Panc1 (cell line): ENCODE measurements around the gene TMEM203.

ENCODE experiments used
- CTCF ChIP-seq: fragments of 450-650 bp; IDR thresholded peaks from 2 replicates; pipeline ENCODE4 v1.5.1; 2017; ENCODE audit warnings: mild to moderate bottlenecking
- POLR2AphosphoS5 ChIP-seq: IDR thresholded peaks from 2 replicates; pipeline ENCODE4 v1.6.1; 2012; ENCODE audit warnings: mild to moderate bottlenecking, low read depth, low read length, moderate library complexity
- REST ChIP-seq, 2 experiments: IDR thresholded peaks; 2 replicates each; pipeline ENCODE4 v1.6.1; 2011 to 2012; ENCODE audit warnings: low read depth in 2 of 2, control low read depth in 1 of 2, low read length in 1 of 2, mild to moderate bottlenecking in 1 of 2, moderate library complexity in 1 of 2; ENCODE audit not compliant: insufficient read depth in 1 of 2

GRCh38 chr9:137170486-137171148 lies 34.8 kb downstream of the TMEM203 start:
- TF ChIP-seq CTCF (no peak), POLR2AphosphoS5 (no peak), REST (IDR thresholded peaks at IDR 0.05; ENCODE audit: insufficient read depth in 1 of 2, low read depth in 2 of 2, low read length in 1 of 2) (no peak)
